Astrocyte (in vitro differentiated cells and primary cell): ENCODE results near the gene TOP2A. TPM values are rescaled to one million over a fixed set of nuclear protein-coding genes. Genes with fewer than 3 reads are reported as not detected.

Experiments used
- DNase-seq: peaks from one replicate; pipeline ENCODE4 v3.0.0-alpha.2; 2010; ENCODE audit warnings: low read depth
- FAIRE-seq: peaks from 2 replicates; lab custom pipeline; 2011; peaks lifted over from hg19 to GRCh38; lab: Jason Lieb, UNC
- H2AFZ ChIP-seq: 2 replicates; pipeline ENCODE4 v1.6.0; 2012; ENCODE audit warnings: low read depth, low read length, inconsistent platforms
- H3K27ac ChIP-seq: 2 replicates; pipeline ENCODE4 v1.5.1; 2011; ENCODE audit warnings: low read depth, low read length, inconsistent platforms
- H3K27me3 ChIP-seq: 2 replicates; pipeline ENCODE4 v1.6.0; 2011; ENCODE audit warnings: low read length, inconsistent platforms; ENCODE audit not compliant: insufficient read depth
- H3K36me3 ChIP-seq: 2 replicates; pipeline ENCODE4 v1.5.1; 2011; ENCODE audit warnings: low read length, inconsistent platforms; ENCODE audit not compliant: insufficient read depth
- H3K4me1 ChIP-seq: 2 replicates; pipeline ENCODE4 v1.5.1; 2011; ENCODE audit warnings: low read length, inconsistent platforms; ENCODE audit not compliant: insufficient read depth
- H3K4me2 ChIP-seq: 2 replicates; pipeline ENCODE4 v1.6.0; 2012; ENCODE audit warnings: low read length, inconsistent platforms
- H3K4me3 ChIP-seq: 2 replicates; pipeline ENCODE4 v1.5.1; 2011; ENCODE audit warnings: low read depth, mild to moderate bottlenecking, low read length, inconsistent platforms; ENCODE audit not compliant: insufficient read depth
- H3K79me2 ChIP-seq: 2 replicates; pipeline ENCODE4 v1.6.0; 2012; ENCODE audit warnings: mild to moderate bottlenecking, low read length, inconsistent platforms; ENCODE audit not compliant: insufficient read depth
- H3K9ac ChIP-seq: 2 replicates; pipeline ENCODE4 v1.6.0; 2012; ENCODE audit warnings: mild to moderate bottlenecking, low read length, inconsistent platforms
- H3K9me3 ChIP-seq: 2 replicates; pipeline ENCODE4 v1.5.1; 2012; ENCODE audit warnings: low read depth, mild to moderate bottlenecking, low read length, inconsistent platforms; ENCODE audit not compliant: insufficient read depth
- H4K20me1 ChIP-seq: 2 replicates; pipeline ENCODE4 v1.6.0; 2012; ENCODE audit warnings: low read length, inconsistent platforms; ENCODE audit not compliant: insufficient read depth
- H3K27ac Mint-ChIP-seq: one replicate; pipeline ENCODE4 v1.8.0; 2021; ENCODE audit warnings: mild to moderate bottlenecking, mixed read lengths; ENCODE audit not compliant: unreplicated experiment
- H3K27me3 Mint-ChIP-seq: one replicate; pipeline ENCODE4 v1.8.0; 2021; ENCODE audit warnings: low read depth, mixed read lengths; ENCODE audit not compliant: unreplicated experiment
- H3K36me3 Mint-ChIP-seq: one replicate; pipeline ENCODE4 v1.8.0; 2021; ENCODE audit warnings: low read depth, mixed read lengths; ENCODE audit not compliant: unreplicated experiment
- H3K4me1 Mint-ChIP-seq: one replicate; pipeline ENCODE4 v1.8.0; 2021; ENCODE audit warnings: low read depth, mixed read lengths; ENCODE audit not compliant: unreplicated experiment
- H3K4me3 Mint-ChIP-seq: one replicate; pipeline ENCODE4 v1.8.0; 2021; ENCODE audit warnings: mild to moderate bottlenecking, moderate library complexity, mixed read lengths; ENCODE audit not compliant: unreplicated experiment
- H3K9me3 Mint-ChIP-seq: one replicate; pipeline ENCODE4 v1.8.0; 2021; ENCODE audit warnings: mild to moderate bottlenecking, mixed read lengths; ENCODE audit not compliant: unreplicated experiment
- EZH2 ChIP-seq: IDR thresholded peaks from 2 replicates; pipeline ENCODE4 v1.6.1; 2012; ENCODE audit warnings: mild to moderate bottlenecking, low read length, inconsistent platforms; ENCODE audit not compliant: insufficient read depth
- total RNA-seq: library from RNA; stranded (reverse); gene quantifications from 2 replicates; pipeline ENCODE4 v1.2.1, GENCODE V29; 2021
- TF ChIP-seq, protein P1 (sequence below): IDR thresholded peaks from 2 replicates; pipeline ENCODE4 v1.5.1; 2011; ENCODE audit warnings: low read depth, mild to moderate bottlenecking, inconsistent platforms, low read length, moderate library complexity; ENCODE audit not compliant: insufficient read depth

Gene TOP2A
- total RNA-seq, 1 donor from 2014 or later: 12.6 TPM

DNA sequence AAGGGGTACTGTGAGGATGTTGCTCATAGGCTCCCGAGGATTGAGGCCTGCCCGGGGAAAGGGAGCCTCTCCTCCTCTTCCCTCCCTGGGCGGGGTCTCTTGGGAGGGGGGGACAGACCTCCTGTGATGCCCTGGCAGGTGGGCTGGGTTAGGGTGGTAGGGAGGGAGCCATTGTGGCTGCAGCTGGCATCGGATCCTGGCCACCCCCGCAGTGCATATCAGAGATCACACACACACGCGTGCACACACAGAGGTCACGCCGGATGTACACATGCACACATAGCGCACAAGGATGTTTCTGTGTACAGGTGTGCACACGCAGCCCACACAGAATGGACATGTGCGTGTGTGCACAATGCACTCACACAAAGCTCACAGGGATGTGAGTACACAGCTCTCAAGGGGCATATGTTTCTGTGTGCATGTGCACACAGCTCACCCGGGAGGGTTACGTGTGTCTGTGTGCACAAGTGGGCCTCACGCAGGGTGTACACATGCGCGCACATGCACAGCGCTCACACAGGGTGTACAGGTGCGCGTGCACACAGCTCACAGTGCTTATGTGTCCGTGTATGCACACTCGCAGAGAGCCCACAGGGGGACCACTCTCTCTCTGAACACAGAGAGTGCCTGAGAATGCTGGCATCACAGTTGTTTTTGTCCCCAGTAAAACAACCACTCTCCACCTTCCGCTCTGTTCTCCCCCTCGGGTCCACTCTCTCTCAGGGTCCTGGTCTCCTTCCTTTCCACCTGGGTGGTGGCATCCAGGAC lies 55.6 kb downstream of the TOP2A start:
- Histone ChIP-seq H3K4me1 (peaks cover 6% of the 10 kb centered on the region), H3K79me2 (no peaks in the 10 kb centered on the region), H3K27ac (no peak overlapping the region), H3K27me3 (peaks cover 4% of the 10 kb centered on the region), H3K9me3 (no peaks in the 10 kb centered on the region), H4K20me1 (no peaks in the 10 kb centered on the region), H3K4me3 (no peak overlapping the region), H3K36me3 (no peaks in the 10 kb centered on the region), H2AFZ (peak overlapping the region; percentile 87), H3K9ac (no peak overlapping the region), H3K4me2 (peak overlapping the region; percentile 90)
- no peak overlapping the region for H3K27ac Mint-ChIP-seq
- H3K9me3 Mint-ChIP-seq: no peaks in the 10 kb centered on the region
- H3K4me1 Mint-ChIP-seq: peaks cover 2% of the 10 kb centered on the region
- FAIRE-seq: no peak
- TF ChIP-seq, protein P1, sequence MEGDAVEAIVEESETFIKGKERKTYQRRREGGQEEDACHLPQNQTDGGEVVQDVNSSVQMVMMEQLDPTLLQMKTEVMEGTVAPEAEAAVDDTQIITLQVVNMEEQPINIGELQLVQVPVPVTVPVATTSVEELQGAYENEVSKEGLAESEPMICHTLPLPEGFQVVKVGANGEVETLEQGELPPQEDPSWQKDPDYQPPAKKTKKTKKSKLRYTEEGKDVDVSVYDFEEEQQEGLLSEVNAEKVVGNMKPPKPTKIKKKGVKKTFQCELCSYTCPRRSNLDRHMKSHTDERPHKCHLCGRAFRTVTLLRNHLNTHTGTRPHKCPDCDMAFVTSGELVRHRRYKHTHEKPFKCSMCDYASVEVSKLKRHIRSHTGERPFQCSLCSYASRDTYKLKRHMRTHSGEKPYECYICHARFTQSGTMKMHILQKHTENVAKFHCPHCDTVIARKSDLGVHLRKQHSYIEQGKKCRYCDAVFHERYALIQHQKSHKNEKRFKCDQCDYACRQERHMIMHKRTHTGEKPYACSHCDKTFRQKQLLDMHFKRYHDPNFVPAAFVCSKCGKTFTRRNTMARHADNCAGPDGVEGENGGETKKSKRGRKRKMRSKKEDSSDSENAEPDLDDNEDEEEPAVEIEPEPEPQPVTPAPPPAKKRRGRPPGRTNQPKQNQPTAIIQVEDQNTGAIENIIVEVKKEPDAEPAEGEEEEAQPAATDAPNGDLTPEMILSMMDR: no peak
- TF ChIP-seq EZH2: peak; percentile 23
- H3K4me3 Mint-ChIP-seq: peak overlapping the region; percentile 73
- H3K36me3 Mint-ChIP-seq: no peaks in the 10 kb centered on the region
- DNase-seq: no peak
- H3K27me3 Mint-ChIP-seq: peaks cover 9% of the 10 kb centered on the region

DNA sequence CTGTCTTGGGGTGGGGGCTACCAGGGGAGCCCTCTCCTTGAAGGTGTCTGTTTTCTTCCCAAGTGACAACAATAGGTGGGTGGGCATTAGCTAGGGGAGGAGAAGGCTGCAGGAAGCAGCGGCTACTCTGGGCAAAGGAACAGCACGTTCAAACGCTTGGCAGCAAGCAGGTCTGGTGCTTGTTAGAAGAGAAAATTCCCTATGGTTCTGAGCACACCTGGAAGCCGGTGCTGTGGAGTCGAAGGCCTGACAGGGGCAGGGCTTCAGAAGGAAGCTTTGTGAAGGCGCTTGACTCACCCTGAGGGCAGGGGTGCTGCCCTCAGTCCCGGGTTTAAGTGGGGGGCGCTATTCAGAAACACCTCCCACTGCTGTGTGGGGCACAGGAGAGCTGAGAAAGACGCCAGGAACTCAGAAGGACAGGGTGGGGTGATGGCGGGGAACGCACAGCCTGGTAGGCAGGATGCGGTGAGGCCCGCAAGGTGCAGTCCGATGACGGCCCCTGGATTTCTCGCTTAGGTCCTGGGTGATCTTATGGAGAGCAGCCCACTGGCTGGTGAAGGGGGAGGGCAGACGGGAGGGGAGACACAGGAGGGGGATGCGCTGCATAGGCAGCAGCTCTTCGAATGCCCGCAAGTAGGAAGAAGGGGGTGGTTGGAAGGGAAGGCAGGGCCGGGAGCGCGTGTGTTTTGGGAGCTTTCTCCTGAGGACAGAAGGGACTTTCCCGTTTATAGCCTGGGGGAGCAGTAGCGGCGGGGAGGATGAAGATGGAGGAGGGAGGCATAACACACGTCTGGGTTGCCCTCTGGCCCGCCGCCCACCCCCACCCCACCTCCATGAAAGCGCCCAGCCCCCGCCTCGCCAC lies 56.4 kb downstream of the TOP2A start:
- Histone ChIP-seq H3K36me3 (no peaks in the 10 kb centered on the region), H3K27ac (no peak overlapping the region), H3K9me3 (no peaks in the 10 kb centered on the region), H3K4me3 (no peak overlapping the region), H3K79me2 (no peaks in the 10 kb centered on the region), H3K4me1 (peaks cover 6% of the 10 kb centered on the region), H3K27me3 (peaks cover 4% of the 10 kb centered on the region), H4K20me1 (no peaks in the 10 kb centered on the region), H3K9ac (no peak overlapping the region), H3K4me2 (no peak overlapping the region), H2AFZ (no peak overlapping the region)
- peaks cover 9% of the 10 kb centered on the region for H3K27me3 Mint-ChIP-seq
- H3K27ac Mint-ChIP-seq: no peak overlapping the region
- no peaks in the 10 kb centered on the region for H3K36me3 Mint-ChIP-seq
- no peak for FAIRE-seq
- peaks cover 2% of the 10 kb centered on the region for H3K4me1 Mint-ChIP-seq
- H3K9me3 Mint-ChIP-seq: no peaks in the 10 kb centered on the region
- no peak for DNase-seq
- peak; percentile 29 for TF ChIP-seq EZH2
- TF ChIP-seq, protein P1: no peak
- H3K4me3 Mint-ChIP-seq: no peak overlapping the region
